IPS-20b (cell line): ENCODE results near the gene TSC22D4.
"Not testable (repeated sequence)": the region's sequence is repeated elsewhere in the genome, so short reads cannot be mapped to it uniquely, and the experiment has no call there.

ENCODE experiments used
- H3K27ac ChIP-seq: one replicate; pipeline ENCODE4 v1.5.1; 2013; ENCODE audit warnings: low read length
- H3K27me3 ChIP-seq: 2 replicates; pipeline ENCODE4 v1.6.1; 2013; ENCODE audit warnings: mild to moderate bottlenecking, low read length, inconsistent platforms; ENCODE audit not compliant: insufficient read depth
- H3K36me3 ChIP-seq: 2 replicates; pipeline ENCODE4 v1.6.1; 2013; ENCODE audit warnings: low read depth, mild to moderate bottlenecking, inconsistent platforms, low read length, moderate library complexity; ENCODE audit not compliant: insufficient read depth
- H3K4me1 ChIP-seq: 2 replicates; pipeline ENCODE4 v1.6.1; 2013; ENCODE audit warnings: mild to moderate bottlenecking, control low read depth, inconsistent platforms, low read length, moderate library complexity; ENCODE audit not compliant: insufficient read depth
- H3K4me3 ChIP-seq: 2 replicates; pipeline ENCODE4 v1.5.1; 2013; ENCODE audit warnings: mild to moderate bottlenecking, low read length, inconsistent platforms
- H3K9ac ChIP-seq: 2 replicates; pipeline ENCODE4 v1.6.1; 2013; ENCODE audit warnings: low read depth, mild to moderate bottlenecking, inconsistent platforms, low read length, moderate library complexity
- H3K9me3 ChIP-seq: 2 replicates; pipeline ENCODE4 v1.6.1; 2013; ENCODE audit warnings: mild to moderate bottlenecking, low read depth, low read length, inconsistent platforms; ENCODE audit not compliant: insufficient read depth

TSC22D4 gene

GRCh38 chr7:100510437-100511239 lies 31.6 kb upstream of the TSC22D4 start:
- no peak overlapping the region for H3K27ac ChIP-seq
- no peaks in the 10 kb centered on the region for H3K9me3 ChIP-seq
- no peak overlapping the region for H3K4me3 ChIP-seq
- no peak overlapping the region for H3K9ac ChIP-seq
- no peaks in the 10 kb centered on the region for H3K4me1 ChIP-seq
- no peaks in the 10 kb centered on the region for H3K27me3 ChIP-seq
- no peaks in the 10 kb centered on the region for H3K36me3 ChIP-seq

GRCh38 chr7:100509231-100509630 lies 30.2 kb upstream of the TSC22D4 start:
- H3K9me3 ChIP-seq, result no peaks in the 10 kb centered on the region
- H3K4me1 ChIP-seq, result no peaks in the 10 kb centered on the region
- H3K27me3 ChIP-seq, result no peaks in the 10 kb centered on the region
- no peak overlapping the region for H3K27ac ChIP-seq
- H3K4me3 ChIP-seq, result no peak overlapping the region
- no peak overlapping the region for H3K9ac ChIP-seq
- H3K36me3 ChIP-seq, result no peaks in the 10 kb centered on the region

GRCh38 chr7:100506356-100506923 lies 27.4 kb upstream of the TSC22D4 start:
- Histone ChIP-seq H3K36me3 (no peaks in the 10 kb centered on the region), H3K9me3 (no peaks in the 10 kb centered on the region), H3K27me3 (no peaks in the 10 kb centered on the region), H3K9ac (no peak overlapping the region), H3K4me3 (no peak overlapping the region), H3K4me1 (no peaks in the 10 kb centered on the region), H3K27ac (no peak overlapping the region)

- Histone ChIP-seq H3K4me1 (no peaks in the 10 kb centered on the region), H3K9ac (no peak overlapping the region), H3K27me3 (no peaks in the 10 kb centered on the region), H3K4me3 (no peak overlapping the region), H3K36me3 (no peaks in the 10 kb centered on the region), H3K9me3 (no peaks in the 10 kb centered on the region), H3K27ac (no peak overlapping the region)
Measured at GRCh38 chr7:100504887-100505611, 26.0 kb upstream of the TSC22D4 start.

- H3K9ac ChIP-seq, H3K36me3 ChIP-seq, H3K27me3 ChIP-seq, H3K9me3 ChIP-seq, H3K4me1 ChIP-seq, H3K27ac ChIP-seq, H3K4me3 ChIP-seq: not testable (repeated sequence)
Measured at GRCh38 chr7:100504031-100504430, 25.0 kb upstream of the TSC22D4 start.

- not testable (repeated sequence) for H3K9ac ChIP-seq, H3K4me1 ChIP-seq, H3K27ac ChIP-seq, H3K4me3 ChIP-seq, H3K27me3 ChIP-seq, H3K36me3 ChIP-seq, H3K9me3 ChIP-seq
Measured at GRCh38 chr7:100500743-100501142, 21.7 kb upstream of the TSC22D4 start.

GRCh38 chr7:100496509-100496908 lies 17.5 kb upstream of the TSC22D4 start:
- Histone ChIP-seq H3K36me3 (no peaks in the 10 kb centered on the region), H3K4me3 (no peak overlapping the region), H3K4me1 (no peaks in the 10 kb centered on the region), H3K27me3 (peaks cover 18% of the 10 kb centered on the region), H3K27ac (no peak overlapping the region), H3K9ac (no peak overlapping the region), H3K9me3 (no peaks in the 10 kb centered on the region)

- Histone ChIP-seq H3K27me3 (peaks cover 18% of the 10 kb centered on the region), H3K9me3 (no peaks in the 10 kb centered on the region), H3K36me3 (no peaks in the 10 kb centered on the region), H3K4me1 (peaks cover 4% of the 10 kb centered on the region; the same call in 1 of the 2 replicates), H3K9ac (peak overlapping the region; percentile 21; the same call in 1 of the 2 replicates), H3K27ac (no peak overlapping the region), H3K4me3 (peak overlapping the region; percentile 69; the same call in 1 of the 2 replicates)
Measured at GRCh38 chr7:100493476-100494264, 14.7 kb upstream of the TSC22D4 start.

GRCh38 chr7:100492738-100493475 lies 13.9 kb upstream of the TSC22D4 start:
- H3K36me3 ChIP-seq, result no peaks in the 10 kb centered on the region
- no peak overlapping the region for H3K27ac ChIP-seq
- peaks cover 4% of the 10 kb centered on the region; the same call in 1 of the 2 replicates for H3K4me1 ChIP-seq
- H3K27me3 ChIP-seq, result peaks cover 18% of the 10 kb centered on the region
- peak overlapping the region; percentile 21; the same call in 1 of the 2 replicates for H3K9ac ChIP-seq
- H3K4me3 ChIP-seq, result peak overlapping the region; percentile 69; the same call in 1 of the 2 replicates
- no peaks in the 10 kb centered on the region for H3K9me3 ChIP-seq

GRCh38 chr7:100491192-100491578 lies 12.2 kb upstream of the TSC22D4 start:
- H3K4me3 ChIP-seq, result no peak overlapping the region
- no peaks in the 10 kb centered on the region for H3K36me3 ChIP-seq
- no peak overlapping the region for H3K27ac ChIP-seq
- peaks cover 18% of the 10 kb centered on the region for H3K27me3 ChIP-seq
- no peak overlapping the region for H3K9ac ChIP-seq
- H3K9me3 ChIP-seq, result no peaks in the 10 kb centered on the region
- peaks cover 4% of the 10 kb centered on the region; the same call in 1 of the 2 replicates for H3K4me1 ChIP-seq
